Measurements from ENCODE around the gene CDH13. TPM values are rescaled to one million over a fixed set of nuclear protein-coding genes. Genes with fewer than 3 reads are reported as not detected.

The CDH13 gene
- total and polyA plus RNA-seq, 10 of the 15 experiments (the other 5 are each of a cell fraction or from before 2014, with no cell fraction given) = under 0.01 to 0.05 TPM; not detected in 8

DNA sequence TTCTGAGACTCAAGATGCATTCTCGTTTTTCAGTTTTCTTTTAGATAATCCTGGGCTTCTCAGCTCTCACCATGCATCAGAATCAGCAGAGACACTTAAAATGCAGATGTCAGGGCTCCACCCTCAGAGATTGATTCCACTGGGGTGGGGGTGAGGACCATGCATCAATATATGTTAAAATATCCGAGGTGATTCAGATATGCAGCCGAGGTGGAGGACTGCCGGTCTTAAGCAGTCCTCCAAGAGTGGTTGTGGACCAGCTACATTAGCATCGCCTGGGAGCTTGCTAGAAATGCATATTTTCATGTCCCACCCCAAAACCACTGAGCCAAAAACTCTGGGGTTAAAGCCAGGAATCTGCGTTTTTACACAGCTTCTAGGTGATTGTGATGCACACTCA is 501.3 kb downstream of the CDH13 start:
- no peak for DNase-seq (ENCODE audit: low read depth, low spot score)
- no peak overlapping the region for H3K4me2 ChIP-seq (ENCODE audit: control insufficient read depth, insufficient read depth)
- ChIA-PET SMC1A (ENCODE audit: uncharacterized antibody, unreplicated experiment) (no interaction called here), CTCF (interaction anchor here (0.6 kb wide), 1 partner anchor 223 kb away, joined by 3 read pairs; no protein-coding TSS in a partner anchor), POLR2A (no interaction called here), RAD21 (ENCODE audit: unreplicated experiment) (no interaction called here)
- H2AFZ ChIP-seq (ENCODE audit: control insufficient read depth, low read depth, low read length) = no peak overlapping the region
- FAIRE-seq = no peak
- ATAC-seq = no peak
- BruUV-seq (replicated peaks) = no TSS peak
- no peak overlapping the region for H3K27ac ChIP-seq (ENCODE audit: control insufficient read depth, insufficient read depth)
- no peaks in the 10 kb centered on the region; the same call in 2 of the 3 replicates for H3K9me3 ChIP-seq (replicated peaks; ENCODE audit: control insufficient read depth, insufficient read depth, low read length)
- intact Hi-C loops (cut with micrococcal nuclease; ENCODE audit: unreplicated experiment) = no loop called here
- H3K27me3 ChIP-seq (replicated peaks in 1 of 2; ENCODE audit: control insufficient read depth in 2 of 2, insufficient read depth in 2 of 2, low read length in 1 of 2) = no peaks in the 10 kb centered on the region
- no peaks in the 10 kb centered on the region for H3K4me1 ChIP-seq (ENCODE audit: control insufficient read depth, insufficient read depth, low read length)
- H3K36me3 ChIP-seq (ENCODE audit: control insufficient read depth in 2 of 2, insufficient read depth in 2 of 2, low read length in 1 of 2) = no peaks in the 10 kb centered on the region
- no peaks in the 10 kb centered on the region for H3K79me2 ChIP-seq (ENCODE audit: control insufficient read depth, insufficient read depth, low read length)
- H3K4me3 ChIP-seq = no peak overlapping the region
- WGBS (ENCODE audit: insufficient coverage, insufficient replicate concordance, low lambda C conversion rate, missing lambda C conversion rate) = 27% methylated on average over 6 of the region's 6 CpGs
- in situ Hi-C loops (cut with MboI) = no loop called here
- no peaks in the 10 kb centered on the region for H4K20me1 ChIP-seq (ENCODE audit: control insufficient read depth, insufficient read depth)
- no peak overlapping the region for H3K9ac ChIP-seq (ENCODE audit: control insufficient read depth, insufficient read depth, low read length)
- no peak for TF ChIP-seq BCL11A (IDR thresholded peaks at IDR 0.05; ENCODE audit: low read depth, low read length)
- no peak for TF ChIP-seq SUPT20H (IDR thresholded peaks at IDR 0.05; ENCODE audit: borderline replicate concordance, control insufficient read depth, low read depth, low read length)
- TF ChIP-seq PAX8 (IDR thresholded peaks at IDR 0.05) = no peak
- TF ChIP-seq, protein P1, sequence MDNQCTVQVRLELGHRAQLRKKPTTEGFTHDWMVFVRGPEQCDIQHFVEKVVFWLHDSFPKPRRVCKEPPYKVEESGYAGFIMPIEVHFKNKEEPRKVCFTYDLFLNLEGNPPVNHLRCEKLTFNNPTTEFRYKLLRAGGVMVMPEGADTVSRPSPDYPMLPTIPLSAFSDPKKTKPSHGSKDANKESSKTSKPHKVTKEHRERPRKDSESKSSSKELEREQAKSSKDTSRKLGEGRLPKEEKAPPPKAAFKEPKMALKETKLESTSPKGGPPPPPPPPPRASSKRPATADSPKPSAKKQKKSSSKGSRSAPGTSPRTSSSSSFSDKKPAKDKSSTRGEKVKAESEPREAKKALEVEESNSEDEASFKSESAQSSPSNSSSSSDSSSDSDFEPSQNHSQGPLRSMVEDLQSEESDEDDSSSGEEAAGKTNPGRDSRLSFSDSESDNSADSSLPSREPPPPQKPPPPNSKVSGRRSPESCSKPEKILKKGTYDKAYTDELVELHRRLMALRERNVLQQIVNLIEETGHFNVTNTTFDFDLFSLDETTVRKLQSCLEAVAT (IDR thresholded peaks at IDR 0.05) = no peak
- no peak for TF ChIP-seq DPF2 (IDR thresholded peaks at IDR 0.05)
- TF ChIP-seq ETV6 (conservative IDR thresholded peaks at IDR 0.05 in 1 of 2, IDR thresholded peaks at IDR 0.05 in 1 of 2; ENCODE audit: borderline replicate concordance in 1 of 2, low read depth in 1 of 2) = no peak
- TF ChIP-seq SMARCA5 (IDR thresholded peaks at IDR 0.05) = no peak
- TF ChIP-seq NR2C1 (IDR thresholded peaks at IDR 0.05) = no peak
- no peak for TF ChIP-seq MXI1 (IDR thresholded peaks at IDR 0.05; ENCODE audit: low read depth, low read length)
- no peak for TF ChIP-seq RAD51 (IDR thresholded peaks at IDR 0.05)
- TF ChIP-seq SIX5 (IDR thresholded peaks at IDR 0.05; ENCODE audit: low read depth, low read length, severe bottlenecking) = no peak
- no peak for TF ChIP-seq BHLHE40 (IDR thresholded peaks at IDR 0.05; ENCODE audit: borderline replicate concordance in 1 of 2, low read depth in 2 of 2, low read length in 1 of 2)
- TF ChIP-seq, protein P2, sequence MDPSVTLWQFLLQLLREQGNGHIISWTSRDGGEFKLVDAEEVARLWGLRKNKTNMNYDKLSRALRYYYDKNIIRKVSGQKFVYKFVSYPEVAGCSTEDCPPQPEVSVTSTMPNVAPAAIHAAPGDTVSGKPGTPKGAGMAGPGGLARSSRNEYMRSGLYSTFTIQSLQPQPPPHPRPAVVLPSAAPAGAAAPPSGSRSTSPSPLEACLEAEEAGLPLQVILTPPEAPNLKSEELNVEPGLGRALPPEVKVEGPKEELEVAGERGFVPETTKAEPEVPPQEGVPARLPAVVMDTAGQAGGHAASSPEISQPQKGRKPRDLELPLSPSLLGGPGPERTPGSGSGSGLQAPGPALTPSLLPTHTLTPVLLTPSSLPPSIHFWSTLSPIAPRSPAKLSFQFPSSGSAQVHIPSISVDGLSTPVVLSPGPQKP (IDR thresholded peaks at IDR 0.05; ENCODE audit: low read depth, low read length) = no peak
- no peak for TF ChIP-seq CEBPB (IDR thresholded peaks at IDR 0.05; ENCODE audit: borderline replicate concordance in 1 of 2, low read depth in 2 of 2, low read length in 2 of 2)
- TF ChIP-seq GATAD2B (conservative IDR thresholded peaks at IDR 0.05; ENCODE audit: low read depth) = no peak
- TF ChIP-seq, protein P3, sequence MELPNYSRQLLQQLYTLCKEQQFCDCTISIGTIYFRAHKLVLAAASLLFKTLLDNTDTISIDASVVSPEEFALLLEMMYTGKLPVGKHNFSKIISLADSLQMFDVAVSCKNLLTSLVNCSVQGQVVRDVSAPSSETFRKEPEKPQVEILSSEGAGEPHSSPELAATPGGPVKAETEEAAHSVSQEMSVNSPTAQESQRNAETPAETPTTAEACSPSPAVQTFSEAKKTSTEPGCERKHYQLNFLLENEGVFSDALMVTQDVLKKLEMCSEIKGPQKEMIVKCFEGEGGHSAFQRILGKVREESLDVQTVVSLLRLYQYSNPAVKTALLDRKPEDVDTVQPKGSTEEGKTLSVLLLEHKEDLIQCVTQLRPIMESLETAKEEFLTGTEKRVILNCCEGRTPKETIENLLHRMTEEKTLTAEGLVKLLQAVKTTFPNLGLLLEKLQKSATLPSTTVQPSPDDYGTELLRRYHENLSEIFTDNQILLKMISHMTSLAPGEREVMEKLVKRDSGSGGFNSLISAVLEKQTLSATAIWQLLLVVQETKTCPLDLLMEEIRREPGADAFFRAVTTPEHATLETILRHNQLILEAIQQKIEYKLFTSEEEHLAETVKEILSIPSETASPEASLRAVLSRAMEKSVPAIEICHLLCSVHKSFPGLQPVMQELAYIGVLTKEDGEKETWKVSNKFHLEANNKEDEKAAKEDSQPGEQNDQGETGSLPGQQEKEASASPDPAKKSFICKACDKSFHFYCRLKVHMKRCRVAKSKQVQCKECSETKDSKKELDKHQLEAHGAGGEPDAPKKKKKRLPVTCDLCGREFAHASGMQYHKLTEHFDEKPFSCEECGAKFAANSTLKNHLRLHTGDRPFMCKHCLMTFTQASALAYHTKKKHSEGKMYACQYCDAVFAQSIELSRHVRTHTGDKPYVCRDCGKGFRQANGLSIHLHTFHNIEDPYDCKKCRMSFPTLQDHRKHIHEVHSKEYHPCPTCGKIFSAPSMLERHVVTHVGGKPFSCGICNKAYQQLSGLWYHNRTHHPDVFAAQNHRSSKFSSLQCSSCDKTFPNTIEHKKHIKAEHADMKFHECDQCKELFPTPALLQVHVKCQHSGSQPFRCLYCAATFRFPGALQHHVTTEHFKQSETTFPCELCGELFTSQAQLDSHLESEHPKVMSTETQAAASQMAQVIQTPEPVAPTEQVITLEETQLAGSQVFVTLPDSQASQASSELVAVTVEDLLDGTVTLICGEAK (IDR thresholded peaks at IDR 0.05; ENCODE audit: borderline replicate concordance) = no peak
- no peak for TF ChIP-seq SREBF1 (IDR thresholded peaks at IDR 0.05; ENCODE audit: low read length)
- TF ChIP-seq SUZ12 (IDR thresholded peaks at IDR 0.05; ENCODE audit: unreplicated experiment) = no peak
- TF ChIP-seq POLR2AphosphoS5 (IDR thresholded peaks at IDR 0.05; ENCODE audit: low read length) = no peak
